Sigmoid colon (tissue), 7 donors: ENCODE results near the gene DHRS7B. TPM values are rescaled to one million over a fixed set of nuclear protein-coding genes. Genes with fewer than 3 reads are reported as not detected.
"Not testable (repeated sequence)": the region's sequence is repeated elsewhere in the genome, so short reads cannot be mapped to it uniquely, and the experiment has no call there.

Experiments
- DNase-seq: peaks from one replicate; pipeline ENCODE4 v3.0.0-alpha.2; 2019
- H3K27ac ChIP-seq, 4 donors: fragments of 200-600 bp; sonication (generic); one replicate each; pipeline ENCODE4 v1.5.1; 2016 to 2019; ENCODE audit warnings: mild to moderate bottlenecking in 1 of 4
- H3K27me3 ChIP-seq, 3 donors: fragments of 200-600 bp; sonication (generic); one replicate each; pipeline ENCODE4 v1.5.1; 2019; ENCODE audit warnings: mild to moderate bottlenecking in 1 of 3
- H3K36me3 ChIP-seq, 4 donors: fragments of 200-600 bp; sonication (generic); one replicate each; pipeline ENCODE4 v1.5.1; 2016 to 2019
- H3K4me1 ChIP-seq, 4 donors: fragments of 200-600 bp; sonication (generic); one replicate each; pipeline ENCODE4 v1.5.1; 2017 to 2019
- H3K4me3 ChIP-seq, 4 donors: fragments of 200-600 bp; sonication (generic); one replicate each; pipeline ENCODE4 v1.5.1; 2017 to 2019; ENCODE audit warnings: mild to moderate bottlenecking in 2 of 4, moderate library complexity in 1 of 4
- H3K9me3 ChIP-seq, 4 donors: fragments of 200-600 bp in 3 of 4; sonication (generic) in 3 of 4; one replicate each; pipeline versions ENCODE4 v1.5.1 to v1.6.1; 2013 to 2019
- CTCF ChIP-seq, 4 experiments: fragments of 450-650 bp in 3 of 4; fragments of 200-600 bp in 1 of 4; IDR thresholded peaks; one replicate each; pipeline ENCODE4 v1.5.1; 2016 to 2019; ENCODE audit warnings: antibody characterized with exemption in 4 of 4, mild to moderate bottlenecking in 3 of 4, moderate library complexity in 2 of 4
- EP300 ChIP-seq, 4 donors: sonication (generic); formaldehyde crosslinking; IDR thresholded peaks; one replicate each; pipeline ENCODE4 v1.6.1; 2017; ENCODE audit warnings: antibody characterized with exemption in 4 of 4
- POLR2A ChIP-seq, 2 donors: fragments of 450-650 bp; IDR thresholded peaks; one replicate each; pipeline ENCODE4 v1.6.1; 2016; ENCODE audit warnings: antibody characterized with exemption in 2 of 2, mild to moderate bottlenecking in 2 of 2, moderate library complexity in 2 of 2
- POLR2AphosphoS5 ChIP-seq, 4 donors: sonication (generic); formaldehyde crosslinking; IDR thresholded peaks; one replicate each; pipeline ENCODE4 v1.6.1; 2017; ENCODE audit warnings: antibody characterized with exemption in 4 of 4
- WGBS, 2 donors: extraction: QIAGEN DNeasy Blood & Tissue Kit; methylation state at CpG; one replicate each; pipeline ENCODE4 v1.1.7; 2013; 5-methylcytosine and 5-hydroxymethylcytosine counted together
- intact Hi-C: fragments of 100-400 bp; cut with DNase I; formaldehyde crosslinking; loops from one replicate; pipeline ENCODE4 v1.15.1; 2023
- polyA plus RNA-seq, 3 donors: library from polyadenylated mRNA; stranded (reverse); fragments of 200-250 nt; gene quantifications; one replicate each; pipeline ENCODE4 v1.2.3, GENCODE V29; 2013
- total RNA-seq, 4 donors: library from RNA; depleted of rRNA; stranded (reverse); fragments of >200 nt; gene quantifications; one replicate each; pipeline ENCODE4 v1.1.0, GENCODE V29; 2016
- donor health status: healthy with polysubstance abuse.
- donor health status: Bipolar disorder and iron deficiency.
- donor health status: healthy.

DHRS7B gene
- total and polyA plus RNA-seq, 7 donors: 8.3 to 31.9 (median 23.2) TPM

GRCh38 chr17:21190078-21190477 lies 63.3 kb downstream of the DHRS7B start:
- TF ChIP-seq POLR2A (IDR thresholded peaks at IDR 0.05) (no peak), CTCF (IDR thresholded peaks at IDR 0.05) (no peak), POLR2AphosphoS5 (IDR thresholded peaks at IDR 0.05) (no peak), EP300 (IDR thresholded peaks at IDR 0.05) (no peak)
- H3K27me3 ChIP-seq: no peaks in the 10 kb centered on the region
- no peak overlapping the region for H3K27ac ChIP-seq
- no peak overlapping the region for H3K4me3 ChIP-seq
- no peaks in the 10 kb centered on the region for H3K9me3 ChIP-seq
- H3K4me1 ChIP-seq: peaks cover 0 to 18% (median 9%) of the 10 kb centered on the region in 4 donors
- no peak for DNase-seq
- 93 to 94% methylated on average over 6 of the region's 6 CpGs for WGBS, 2 donors
- intact Hi-C loops: no loop called here
- H3K36me3 ChIP-seq: peaks cover 0 to 18% (median 4%) of the 10 kb centered on the region in 4 donors

GRCh38 chr17:21191698-21192097 lies 64.9 kb downstream of the DHRS7B start:
- WGBS, 2 donors: 71 to 86% methylated on average over 2 of the region's 2 CpGs
- H3K27me3 ChIP-seq: no peaks in the 10 kb centered on the region
- TF ChIP-seq EP300 (IDR thresholded peaks at IDR 0.05): no peak
- TF ChIP-seq CTCF (IDR thresholded peaks at IDR 0.05): no peak
- no peak for DNase-seq
- H3K9me3 ChIP-seq: no peaks in the 10 kb centered on the region
- H3K4me1 ChIP-seq: peaks cover 0 to 18% (median 9%) of the 10 kb centered on the region in 4 donors
- H3K36me3 ChIP-seq: peaks cover 0 to 9% (median 3%) of the 10 kb centered on the region in 4 donors
- intact Hi-C loops: no loop called here
- H3K27ac ChIP-seq: peak overlapping the region in 3 of 4 donors; percentile 6 to 22 (median 9)
- no peak overlapping the region for H3K4me3 ChIP-seq

GRCh38 chr17:21192414-21192813 lies 65.7 kb downstream of the DHRS7B start:
- WGBS, 2 donors: 94 to 96% methylated on average over 7 of the region's 7 CpGs
- H3K27ac ChIP-seq, H3K4me3 ChIP-seq, DNase-seq, intact Hi-C loops, H3K27me3 ChIP-seq, H3K9me3 ChIP-seq: not testable (repeated sequence)
- Histone ChIP-seq H3K36me3 (peaks cover under 1 to 16% (median 7%) of the 10 kb centered on the region in 4 donors), H3K4me1 (peaks cover 0 to 18% (median 9%) of the 10 kb centered on the region in 4 donors)

DNA sequence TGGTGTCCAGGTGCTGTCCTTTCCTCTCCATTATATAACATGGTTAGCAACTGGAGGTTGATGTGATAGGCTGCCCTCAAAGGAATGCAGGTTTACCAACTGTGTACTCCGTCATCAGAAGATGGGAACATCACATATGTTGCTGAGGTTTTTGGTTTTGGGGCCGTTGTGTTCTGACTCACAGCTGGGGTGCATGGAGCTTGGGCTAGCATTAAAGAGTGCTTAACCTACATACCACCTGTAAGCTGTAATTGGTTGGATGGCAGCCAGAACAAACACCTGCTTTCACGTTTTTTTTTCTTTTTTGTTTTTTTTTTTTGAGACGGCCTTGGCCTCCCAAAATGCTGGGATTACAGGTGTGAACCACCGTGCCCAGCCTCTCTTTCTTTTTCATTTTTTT lies 66.3 kb downstream of the DHRS7B start:
- H3K9me3 ChIP-seq: no peaks in the 10 kb centered on the region
- H3K4me3 ChIP-seq: no peak overlapping the region
- intact Hi-C loops: no loop called here
- DNase-seq: no peak
- WGBS, 2 donors: 39 to 73% methylated on average over 5 of the region's 5 CpGs
- TF ChIP-seq POLR2A (IDR thresholded peaks at IDR 0.05) (no peak), POLR2AphosphoS5 (IDR thresholded peaks at IDR 0.05) (no peak)
- H3K36me3 ChIP-seq: peaks cover 5 to 22% (median 14%) of the 10 kb centered on the region in 4 donors
- H3K27ac ChIP-seq: no peak overlapping the region
- no peaks in the 10 kb centered on the region for H3K27me3 ChIP-seq
- H3K4me1 ChIP-seq: peaks cover 0 to 18% (median 9%) of the 10 kb centered on the region in 4 donors

DNA sequence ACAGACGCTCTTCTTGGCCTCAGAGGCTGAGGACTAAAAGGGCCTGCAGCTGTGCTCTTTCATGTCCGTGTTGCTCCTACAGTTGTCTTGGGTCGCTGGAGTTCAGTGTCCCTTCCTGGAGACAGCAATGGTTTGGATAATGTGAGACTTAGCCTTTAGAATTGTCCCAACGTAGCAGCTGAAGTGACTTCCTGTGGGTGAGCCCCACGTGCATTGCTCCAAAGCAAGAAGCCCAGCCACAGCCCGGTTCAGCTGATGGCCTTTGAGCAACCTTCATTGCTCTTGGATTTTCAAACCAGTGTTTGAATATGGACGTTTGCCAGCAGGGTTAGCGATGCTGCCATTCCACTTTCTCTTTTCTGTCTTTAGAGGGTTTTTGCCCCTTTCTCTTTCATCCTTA lies 67.5 kb downstream of the DHRS7B start:
- Histone ChIP-seq H3K27me3 (no peaks in the 10 kb centered on the region), H3K9me3 (no peaks in the 10 kb centered on the region), H3K4me1 (peaks cover 0 to 18% (median 9%) of the 10 kb centered on the region in 4 donors), H3K27ac (peak overlapping the region in 3 of 4 donors; percentile 12 to 51 (median 15)), H3K4me3 (no peak overlapping the region), H3K36me3 (peaks cover 5 to 23% (median 18%) of the 10 kb centered on the region in 4 donors)
- 56 to 65% methylated on average over 8 of the region's 8 CpGs for WGBS, 2 donors
- intact Hi-C loops: no loop called here
- DNase-seq: no peak
- no peak for TF ChIP-seq EP300 (IDR thresholded peaks at IDR 0.05)
- TF ChIP-seq CTCF (IDR thresholded peaks at IDR 0.05): no peak
- no peak for TF ChIP-seq POLR2AphosphoS5 (IDR thresholded peaks at IDR 0.05)
- no peak for TF ChIP-seq POLR2A (IDR thresholded peaks at IDR 0.05)

GRCh38 chr17:21194703-21195102 lies 67.9 kb downstream of the DHRS7B start:
- H3K4me3 ChIP-seq: no peak overlapping the region
- H3K27ac ChIP-seq: peak overlapping the region in 3 of 4 donors; percentile 12 to 51 (median 15)
- TF ChIP-seq POLR2A (IDR thresholded peaks at IDR 0.05): no peak
- TF ChIP-seq CTCF (IDR thresholded peaks at IDR 0.05): no peak
- TF ChIP-seq EP300 (IDR thresholded peaks at IDR 0.05): no peak
- TF ChIP-seq POLR2AphosphoS5 (IDR thresholded peaks at IDR 0.05): peak in 1 of 4 donors; percentile 37
- H3K9me3 ChIP-seq: no peaks in the 10 kb centered on the region
- DNase-seq: peak; percentile 87
- no peaks in the 10 kb centered on the region for H3K27me3 ChIP-seq
- WGBS, 2 donors: 73 to 78% methylated on average over 5 of the region's 5 CpGs
- intact Hi-C loops: no loop called here
- peaks cover 5 to 23% (median 18%) of the 10 kb centered on the region in 4 donors for H3K36me3 ChIP-seq
- peaks cover 0 to 20% (median 11%) of the 10 kb centered on the region in 4 donors for H3K4me1 ChIP-seq
